GM18505 (cell line): Measurements from ENCODE around the gene PGF.

Source experiments
- ATAC-seq: cut with Tn5 transposase; IDR thresholded peaks from one replicate; pipeline ENCODE4 v1.9.1; 2021; ENCODE audit not compliant: unreplicated experiment
- POLR2A ChIP-seq: IDR thresholded peaks from 4 replicates; pipeline ENCODE4 v1.6.1; 2011; ENCODE audit warnings: borderline replicate concordance; ENCODE audit not compliant: insufficient read depth, insufficient read length; ENCODE audit errors: extremely low read depth

Gene PGF

DNA sequence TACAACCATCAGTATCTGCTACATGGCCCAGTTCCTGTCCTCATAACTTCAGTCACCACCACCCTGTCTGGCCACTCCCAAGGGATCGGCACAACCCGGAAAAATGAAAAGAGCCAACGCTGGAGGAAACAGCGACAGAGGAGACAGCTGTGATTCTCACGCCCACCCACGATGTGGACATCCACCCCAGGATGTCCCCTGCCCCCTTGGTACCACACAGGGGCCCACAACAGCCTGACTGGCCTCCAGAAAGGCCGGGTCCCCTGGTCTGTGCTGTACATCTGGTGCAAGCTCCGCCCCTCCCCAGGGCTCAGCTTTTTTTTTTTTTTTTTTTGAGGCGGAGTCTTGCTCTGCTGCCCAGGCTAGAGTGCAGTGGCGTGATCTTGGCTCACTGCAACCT is 44.8 kb downstream of the PGF start:
- no peak for TF ChIP-seq POLR2A
- ATAC-seq = no peak

DNA sequence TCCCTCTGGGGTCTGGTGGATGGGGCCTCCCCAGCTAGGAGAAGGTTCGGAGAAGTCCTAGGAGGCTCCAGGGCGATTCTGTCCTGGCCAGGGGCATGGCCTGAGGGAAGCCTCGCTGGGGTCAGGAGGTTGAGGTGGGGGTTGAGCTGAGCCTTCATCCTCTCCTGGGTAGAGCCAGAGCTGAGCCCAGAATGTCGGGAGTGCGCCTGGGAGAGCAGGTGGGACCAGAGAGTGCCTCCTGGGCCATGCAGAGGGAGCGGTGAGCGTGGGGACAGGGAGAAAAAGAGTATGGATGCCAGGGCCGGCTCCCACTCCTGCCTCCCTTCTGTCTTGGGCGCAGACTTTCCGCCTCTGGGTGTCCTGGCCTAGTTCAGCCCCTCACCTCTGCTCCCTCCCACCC is 45.5 kb downstream of the PGF start:
- ATAC-seq = no peak
- no peak for TF ChIP-seq POLR2A

DNA sequence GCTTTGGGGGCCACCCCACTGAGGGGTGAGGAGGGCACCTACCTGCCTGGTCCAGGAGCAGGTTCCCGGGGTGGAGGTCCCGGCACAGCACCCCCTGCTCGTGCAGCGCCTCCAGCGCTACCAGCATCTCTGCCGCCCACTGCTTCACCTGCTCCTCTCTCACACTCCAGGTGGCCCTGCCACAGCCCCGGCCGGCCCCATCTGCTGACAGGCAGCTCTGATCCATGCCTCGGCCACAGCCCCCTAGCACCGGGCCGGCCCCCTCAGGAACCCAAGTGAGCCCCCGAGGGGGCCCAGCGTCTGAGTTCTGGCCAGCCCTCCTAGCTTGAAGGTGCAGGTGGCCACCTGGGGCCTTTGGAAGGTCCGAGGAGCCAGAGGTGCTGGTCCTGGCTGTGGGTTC is 45.9 kb downstream of the PGF start:
- TF ChIP-seq POLR2A = no peak
- ATAC-seq = no peak

DNA sequence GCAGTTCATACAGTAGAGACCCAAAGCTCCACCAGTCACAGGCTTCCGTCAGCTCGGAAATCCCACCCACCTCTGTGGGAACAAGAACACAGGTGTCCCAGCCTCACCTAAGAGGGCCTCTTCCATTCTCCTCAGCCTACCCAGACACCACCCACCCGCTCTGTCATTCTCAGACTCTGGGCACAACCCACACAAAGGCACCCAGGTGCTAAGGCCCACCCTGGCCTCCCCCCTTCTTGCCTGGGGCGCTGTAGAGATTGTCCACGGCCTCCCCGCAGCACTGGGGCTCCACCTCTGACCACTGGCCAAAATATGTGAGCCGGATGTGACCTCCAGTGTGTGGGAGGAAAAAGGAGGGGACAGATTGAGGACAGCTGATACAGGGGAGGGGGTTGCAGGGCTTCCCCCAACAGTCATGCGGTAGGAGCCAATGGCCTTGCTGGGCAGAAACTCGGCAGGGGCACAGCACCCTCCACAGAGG is 46.5 kb downstream of the PGF start:
- ATAC-seq = no peak
- TF ChIP-seq POLR2A = no peak

GRCh38 chr14:74907744-74908143 is 47.7 kb downstream of the PGF start:
- TF ChIP-seq POLR2A = no peak
- no peak for ATAC-seq

- no peak for ATAC-seq
- TF ChIP-seq POLR2A = no peak
These were observed 48.4 kb downstream of the PGF start for GRCh38 chr14:74906925-74907521.

GRCh38 chr14:74905595-74906142 is 49.7 kb downstream of the PGF start:
- peak; percentile 43 for TF ChIP-seq POLR2A
- ATAC-seq = no peak

GRCh38 chr14:74904635-74905503 is 50.5 kb downstream of the PGF start:
- TF ChIP-seq POLR2A = no peak
- ATAC-seq = no peak

DNA sequence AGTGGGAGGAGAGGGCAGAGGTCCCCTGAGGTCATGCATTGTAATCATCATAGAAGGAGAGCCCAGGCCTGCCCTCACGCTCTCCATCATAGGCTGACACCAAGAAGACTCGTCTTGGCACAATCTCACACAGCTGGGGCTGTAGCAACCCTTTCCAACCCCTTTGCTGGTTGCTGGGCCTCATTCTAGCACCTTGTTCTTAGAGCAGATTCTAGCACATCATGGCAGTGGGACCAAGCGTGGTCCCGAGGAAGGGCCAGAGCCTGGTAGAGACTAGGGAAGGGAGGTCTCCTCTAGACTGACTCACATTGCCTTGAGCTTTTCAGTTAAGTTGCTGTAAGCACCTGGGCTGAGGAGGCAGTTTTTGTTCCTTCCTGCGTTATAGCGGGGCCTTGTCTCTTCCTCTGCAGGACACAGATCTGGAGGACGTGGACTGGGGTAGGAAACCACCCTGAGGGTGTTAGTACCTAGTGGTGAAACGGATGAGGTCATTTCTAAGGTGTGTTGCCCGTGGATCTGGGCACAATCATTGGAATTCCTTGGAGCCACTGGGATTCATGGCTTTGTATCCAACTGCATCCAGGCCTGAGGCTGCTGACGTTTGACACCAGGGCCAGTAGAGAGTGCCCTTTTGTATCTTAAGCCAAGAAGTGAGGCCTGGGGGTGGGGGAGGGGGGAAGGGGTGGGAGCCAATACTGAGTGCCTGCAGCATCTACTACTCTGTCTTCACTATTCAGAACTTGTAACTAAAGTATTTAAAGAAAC is 52.3 kb downstream of the PGF start:
- ATAC-seq = no peak
- TF ChIP-seq POLR2A = no peak

GRCh38 chr14:74898694-74899093 is 56.7 kb downstream of the PGF start:
- TF ChIP-seq POLR2A = no peak
- no peak for ATAC-seq

DNA sequence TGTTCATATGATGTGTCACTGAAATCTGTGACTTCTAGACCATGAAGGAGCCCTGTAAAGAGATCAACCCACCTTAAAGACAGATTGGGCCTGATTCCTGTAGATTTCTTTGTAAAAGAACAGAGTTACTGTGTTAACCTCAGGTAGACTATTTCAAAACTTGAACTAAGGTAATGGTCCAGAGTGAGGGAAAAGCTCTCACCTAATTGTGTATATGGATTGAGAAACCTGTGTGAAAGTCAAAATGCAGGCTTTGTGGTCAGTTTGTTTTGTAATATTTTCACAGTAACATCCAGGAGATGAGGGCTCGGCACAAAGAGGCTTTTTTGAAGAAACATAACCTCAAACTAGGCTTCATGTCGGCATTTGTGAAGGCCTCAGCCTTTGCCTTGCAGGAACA is 57.3 kb downstream of the PGF start:
- ATAC-seq = no peak
- TF ChIP-seq POLR2A = no peak

GRCh38 chr14:74897642-74898041 is 57.8 kb downstream of the PGF start:
- no peak for TF ChIP-seq POLR2A

DNA sequence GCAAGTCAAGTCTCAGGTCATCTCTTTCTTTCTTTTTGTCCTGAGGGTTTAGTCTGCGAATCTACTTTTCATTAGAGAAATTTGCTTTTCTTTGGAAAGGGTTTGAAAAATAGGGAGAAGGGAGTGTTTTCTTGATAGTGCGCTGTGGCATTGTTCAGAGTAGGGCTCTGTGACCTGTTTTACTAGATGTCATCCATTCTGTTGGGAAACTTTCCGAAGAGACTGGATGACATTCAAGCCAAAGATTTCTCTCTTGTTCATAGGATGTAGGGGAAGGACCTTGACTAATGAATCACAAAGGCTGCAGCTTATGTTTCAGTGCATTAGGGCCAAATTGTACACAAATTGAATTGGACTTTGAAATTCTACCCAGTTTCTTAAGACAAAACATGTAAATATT is 59.0 kb downstream of the PGF start:
- TF ChIP-seq POLR2A = no peak
- no peak for ATAC-seq

More at GRCh38 chr14:74897642-74898041, 57.8 kb downstream of the PGF start:
- ATAC-seq = no peak
